Measurements from ENCODE around the gene IL13.

DNA sequence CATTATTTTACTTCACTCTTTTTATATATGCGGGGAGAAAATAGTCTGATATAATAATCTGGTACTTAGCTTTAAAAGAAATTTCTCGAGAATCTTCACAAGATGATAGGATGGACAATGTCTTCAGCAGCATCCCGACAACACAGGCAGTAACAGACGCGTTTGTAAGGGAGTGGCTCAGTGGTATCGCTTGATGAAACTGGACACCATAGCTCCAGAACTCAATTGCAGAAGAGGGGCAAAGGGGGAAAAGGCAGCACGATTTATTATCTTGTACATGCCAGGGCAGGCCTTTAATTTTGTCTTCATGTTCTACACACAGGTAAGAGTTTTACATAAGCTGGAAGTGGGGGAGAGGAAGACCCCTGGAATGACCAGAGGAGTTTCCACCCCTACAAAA is 31.5 kb downstream of the IL13 start:
- TF ChIP-seq, protein P1, sequence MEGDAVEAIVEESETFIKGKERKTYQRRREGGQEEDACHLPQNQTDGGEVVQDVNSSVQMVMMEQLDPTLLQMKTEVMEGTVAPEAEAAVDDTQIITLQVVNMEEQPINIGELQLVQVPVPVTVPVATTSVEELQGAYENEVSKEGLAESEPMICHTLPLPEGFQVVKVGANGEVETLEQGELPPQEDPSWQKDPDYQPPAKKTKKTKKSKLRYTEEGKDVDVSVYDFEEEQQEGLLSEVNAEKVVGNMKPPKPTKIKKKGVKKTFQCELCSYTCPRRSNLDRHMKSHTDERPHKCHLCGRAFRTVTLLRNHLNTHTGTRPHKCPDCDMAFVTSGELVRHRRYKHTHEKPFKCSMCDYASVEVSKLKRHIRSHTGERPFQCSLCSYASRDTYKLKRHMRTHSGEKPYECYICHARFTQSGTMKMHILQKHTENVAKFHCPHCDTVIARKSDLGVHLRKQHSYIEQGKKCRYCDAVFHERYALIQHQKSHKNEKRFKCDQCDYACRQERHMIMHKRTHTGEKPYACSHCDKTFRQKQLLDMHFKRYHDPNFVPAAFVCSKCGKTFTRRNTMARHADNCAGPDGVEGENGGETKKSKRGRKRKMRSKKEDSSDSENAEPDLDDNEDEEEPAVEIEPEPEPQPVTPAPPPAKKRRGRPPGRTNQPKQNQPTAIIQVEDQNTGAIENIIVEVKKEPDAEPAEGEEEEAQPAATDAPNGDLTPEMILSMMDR (IDR thresholded peaks at IDR 0.05), result no peak
- TF ChIP-seq POLR2A (IDR thresholded peaks at IDR 0.05), result no peak
